CD4-positive, alpha-beta memory T cell (primary cell): Measurements from ENCODE around the gene SUGCT. TPM values are rescaled to one million over a fixed set of nuclear protein-coding genes. Genes with fewer than 3 reads are reported as not detected.

ENCODE experiments used
- CTCF ChIA-PET: fragments of 350-600 bp; sonication (Branson Sonifier 250); formaldehyde crosslinking; loops from one replicate; lab custom pipeline; 2021; ENCODE audit warnings: inconsistent platforms; ENCODE audit not compliant: partially characterized antibody; lab: Charles Lee
- POLR2A ChIA-PET: fragments of 350-600 bp; sonication (Branson Sonifier 250); formaldehyde crosslinking; loops from one replicate; lab custom pipeline; 2021; ENCODE audit not compliant: partially characterized antibody; lab: Charles Lee
- DNase-seq, 5 donors: peaks; one replicate each; pipeline versions ENCODE4 v3.0.0 to v3.0.0-alpha.2; 2020 to 2022; ENCODE audit warnings: mixed read lengths in 1 of 5
- H3K27ac ChIP-seq: one replicate; pipeline ENCODE4 v1.7.0; 2013; ENCODE audit warnings: low read depth, low read length
- H3K27me3 ChIP-seq: 2 replicates; pipeline ENCODE4 v1.7.0; 2013; ENCODE audit warnings: mild to moderate bottlenecking, low read length, moderate library complexity; ENCODE audit not compliant: insufficient read depth
- H3K36me3 ChIP-seq: 2 replicates; pipeline ENCODE4 v1.7.0; 2013; ENCODE audit warnings: mild to moderate bottlenecking, low read length, moderate library complexity; ENCODE audit not compliant: insufficient read depth
- H3K4me1 ChIP-seq: 2 replicates; pipeline ENCODE4 v1.7.0; 2013; ENCODE audit warnings: mild to moderate bottlenecking, low read length, moderate library complexity; ENCODE audit not compliant: insufficient read depth
- H3K4me3 ChIP-seq, 2 donors: one replicate each; pipeline ENCODE4 v1.7.0; 2013; ENCODE audit warnings: low read length in 2 of 2, mild to moderate bottlenecking in 1 of 2
- H3K9me3 ChIP-seq, 2 donors: one replicate each; pipeline ENCODE4 v1.7.0; 2013; ENCODE audit warnings: low read length in 2 of 2, control low read depth in 1 of 2; ENCODE audit not compliant: control insufficient read depth in 1 of 2
- H3K27ac Mint-ChIP-seq, 7 donors: one replicate each; pipeline ENCODE4 v1.8.0; 2020 to 2021; ENCODE audit warnings: mixed read lengths in 7 of 7, mild to moderate bottlenecking in 6 of 7, inconsistent platforms in 3 of 7, moderate library complexity in 3 of 7
- H3K27me3 Mint-ChIP-seq, 2 donors: one replicate each; pipeline ENCODE4 v1.8.0; 2020 to 2021; ENCODE audit warnings: mixed read lengths in 2 of 2
- H3K36me3 Mint-ChIP-seq, 2 donors: one replicate each; pipeline ENCODE4 v1.8.0; 2020 to 2021; ENCODE audit warnings: mixed read lengths in 2 of 2, inconsistent platforms in 1 of 2, mild to moderate bottlenecking in 1 of 2
- H3K4me1 Mint-ChIP-seq, 4 donors: one replicate each; pipeline ENCODE4 v1.8.0; 2020 to 2021; ENCODE audit warnings: mixed read lengths in 4 of 4, mild to moderate bottlenecking in 1 of 4
- H3K4me3 Mint-ChIP-seq, 8 donors: one replicate each; pipeline ENCODE4 v1.8.0; 2020 to 2021; ENCODE audit warnings: mixed read lengths in 8 of 8, mild to moderate bottlenecking in 7 of 8, moderate library complexity in 6 of 8, inconsistent platforms in 3 of 8
- H3K9me3 Mint-ChIP-seq, 8 donors: one replicate each; pipeline ENCODE4 v1.8.0; 2020 to 2021; ENCODE audit warnings: mixed read lengths in 8 of 8, mild to moderate bottlenecking in 5 of 8, inconsistent platforms in 3 of 8, moderate library complexity in 1 of 8
- intact Hi-C: fragments of 100-400 bp; cut with micrococcal nuclease; formaldehyde crosslinking; loops from one replicate; pipeline ENCODE4 v1.15.1; 2023
- polyA plus RNA-seq, 2 donors: library from polyadenylated mRNA; unstranded; fragments of 300-500 nt; fragmentation: Illumina TruSeq; gene quantifications; one replicate each; pipeline ENCODE4 v1.2.3, GENCODE V29; 2021
- total RNA-seq, 2 experiments: library from RNA; stranded (reverse); gene quantifications; one replicate each; pipeline ENCODE4 v1.2.3, GENCODE V29; 2021

Gene SUGCT
- total and polyA plus RNA-seq, 4 experiments from 2014 or later, result 0.41 to 4.4 (median 1.2) TPM

DNA sequence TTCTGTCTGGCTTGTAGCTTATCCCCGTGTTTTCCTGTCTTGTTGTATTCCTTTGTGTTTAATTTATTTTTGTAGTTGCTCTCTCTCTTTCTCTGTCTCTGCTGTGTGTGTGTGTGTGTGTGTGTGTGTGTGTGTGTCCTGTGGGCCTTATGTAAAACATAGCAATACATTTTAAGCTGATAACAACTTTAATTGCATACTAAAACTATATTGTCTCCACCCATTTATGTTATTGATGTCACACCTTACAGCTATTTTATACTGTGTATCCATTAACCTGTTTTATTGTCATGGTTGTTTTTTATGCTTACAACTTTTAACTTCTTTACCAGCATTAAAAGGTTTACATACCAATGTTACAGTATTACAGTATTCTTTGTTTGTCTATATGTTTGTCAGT lies 293.6 kb downstream of the SUGCT start:
- H3K27ac Mint-ChIP-seq, result no peak overlapping the region
- Histone ChIP-seq H3K9me3 (no peaks in the 10 kb centered on the region), H3K27me3 (no peaks in the 10 kb centered on the region), H3K4me3 (no peak overlapping the region), H3K27ac (no peak overlapping the region), H3K4me1 (no peaks in the 10 kb centered on the region), H3K36me3 (no peaks in the 10 kb centered on the region)
- H3K4me1 Mint-ChIP-seq, result no peaks in the 10 kb centered on the region
- DNase-seq, result no peak
- no peaks in the 10 kb centered on the region for H3K27me3 Mint-ChIP-seq
- intact Hi-C loops, result no loop called here
- POLR2A ChIA-PET, result no interaction called here
- no peaks in the 10 kb centered on the region for H3K36me3 Mint-ChIP-seq
- CTCF ChIA-PET, result no interaction called here
- H3K4me3 Mint-ChIP-seq, result no peak overlapping the region
- peaks cover 2 to 19% (median 10%) of the 10 kb centered on the region in 8 donors for H3K9me3 Mint-ChIP-seq

DNA sequence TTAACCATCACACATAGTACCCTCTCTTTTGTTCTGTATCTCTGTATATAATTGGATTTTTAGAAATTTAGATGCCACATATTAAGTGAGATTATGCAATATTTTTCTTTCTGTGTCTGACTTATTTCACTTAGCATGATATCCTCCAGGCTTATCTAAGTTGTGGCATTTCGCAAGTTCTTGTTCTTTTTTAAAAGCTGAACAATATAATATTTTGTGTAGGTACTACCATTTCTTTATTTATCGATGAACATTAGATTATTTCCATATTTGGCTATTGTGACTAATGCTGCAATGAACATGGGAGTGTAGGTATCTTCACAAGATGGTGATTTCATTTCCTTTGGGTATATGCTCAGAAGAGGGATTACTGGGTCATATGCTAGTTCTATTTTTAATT lies 295.0 kb downstream of the SUGCT start:
- Histone ChIP-seq H3K4me1 (no peaks in the 10 kb centered on the region), H3K27me3 (no peaks in the 10 kb centered on the region), H3K27ac (no peak overlapping the region), H3K9me3 (no peaks in the 10 kb centered on the region), H3K36me3 (no peaks in the 10 kb centered on the region), H3K4me3 (no peak overlapping the region)
- Mint-ChIP-seq H3K36me3 (no peaks in the 10 kb centered on the region), H3K27me3 (no peaks in the 10 kb centered on the region), H3K27ac (no peak overlapping the region), H3K9me3 (peaks cover 0 to 19% (median 15%) of the 10 kb centered on the region in 8 donors), H3K4me1 (no peaks in the 10 kb centered on the region), H3K4me3 (no peak overlapping the region)
- ChIA-PET CTCF (no interaction called here), POLR2A (no interaction called here)
- no peak for DNase-seq
- intact Hi-C loops, result no loop called here

DNA sequence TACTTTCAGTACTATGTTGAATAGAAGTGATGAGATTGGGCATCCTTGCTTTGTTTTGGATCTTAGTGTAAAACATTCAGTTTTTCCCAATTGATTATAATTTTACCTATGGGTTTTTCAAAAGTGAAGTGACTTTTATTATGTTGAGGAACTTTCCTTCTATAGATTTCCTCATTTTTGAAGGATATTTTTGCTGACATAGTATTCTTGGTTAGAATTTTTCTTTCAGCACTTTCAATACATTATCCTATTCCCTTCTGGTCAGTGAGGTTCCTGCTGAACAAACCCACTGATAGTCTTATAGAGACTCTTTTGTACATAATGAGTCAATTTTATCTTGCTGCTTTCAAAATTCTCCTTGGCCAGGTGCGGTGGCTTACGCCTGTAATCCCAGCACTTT lies 297.2 kb downstream of the SUGCT start:
- Histone ChIP-seq H3K27me3 (no peaks in the 10 kb centered on the region), H3K9me3 (no peaks in the 10 kb centered on the region), H3K27ac (no peak overlapping the region), H3K4me3 (no peak overlapping the region), H3K36me3 (no peaks in the 10 kb centered on the region), H3K4me1 (no peaks in the 10 kb centered on the region)
- POLR2A ChIA-PET, result no interaction called here
- CTCF ChIA-PET, result no interaction called here
- no peaks in the 10 kb centered on the region for H3K36me3 Mint-ChIP-seq
- no peak for DNase-seq
- H3K9me3 Mint-ChIP-seq, result peaks cover 0 to 25% (median 18%) of the 10 kb centered on the region in 8 donors
- H3K4me3 Mint-ChIP-seq, result no peak overlapping the region
- no peak overlapping the region for H3K27ac Mint-ChIP-seq
- H3K27me3 Mint-ChIP-seq, result no peaks in the 10 kb centered on the region
- H3K4me1 Mint-ChIP-seq, result no peaks in the 10 kb centered on the region
- intact Hi-C loops, result no loop called here

DNA sequence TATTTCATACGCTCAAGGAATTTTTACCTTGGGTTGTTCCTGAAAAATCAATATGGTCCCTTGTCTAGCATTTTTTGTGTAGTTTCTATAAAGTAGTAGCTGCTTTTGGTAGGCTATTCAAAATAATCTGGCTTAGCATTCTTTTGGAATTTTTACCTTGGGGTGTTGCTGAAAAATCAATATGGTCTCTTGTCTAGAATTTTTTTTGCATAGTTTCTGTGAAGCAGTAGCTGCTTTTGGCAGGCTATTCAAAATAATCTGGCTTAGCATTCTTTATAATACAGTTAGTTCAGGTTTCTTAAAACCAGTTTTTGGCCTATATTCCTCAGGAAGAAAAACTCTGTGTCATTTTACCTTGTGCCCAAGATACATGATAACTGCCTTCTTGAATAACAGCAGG lies 301.9 kb downstream of the SUGCT start:
- H3K4me1 Mint-ChIP-seq, result no peaks in the 10 kb centered on the region
- H3K4me1 ChIP-seq, result no peaks in the 10 kb centered on the region
- H3K9me3 ChIP-seq, result peaks cover 0 to 5% of the 10 kb centered on the region in 2 donors
- intact Hi-C loops, result no loop called here
- no peak overlapping the region for H3K4me3 ChIP-seq
- H3K27ac Mint-ChIP-seq, result no peak overlapping the region
- H3K36me3 ChIP-seq, result no peaks in the 10 kb centered on the region
- H3K27me3 ChIP-seq, result no peaks in the 10 kb centered on the region
- no peak overlapping the region for H3K27ac ChIP-seq
- no peaks in the 10 kb centered on the region for H3K27me3 Mint-ChIP-seq
- CTCF ChIA-PET, result no interaction called here
- H3K36me3 Mint-ChIP-seq, result no peaks in the 10 kb centered on the region
- POLR2A ChIA-PET, result no interaction called here
- peaks cover 3 to 43% (median 25%) of the 10 kb centered on the region in 8 donors for H3K9me3 Mint-ChIP-seq
- no peak for DNase-seq
- no peak overlapping the region for H3K4me3 Mint-ChIP-seq

DNA sequence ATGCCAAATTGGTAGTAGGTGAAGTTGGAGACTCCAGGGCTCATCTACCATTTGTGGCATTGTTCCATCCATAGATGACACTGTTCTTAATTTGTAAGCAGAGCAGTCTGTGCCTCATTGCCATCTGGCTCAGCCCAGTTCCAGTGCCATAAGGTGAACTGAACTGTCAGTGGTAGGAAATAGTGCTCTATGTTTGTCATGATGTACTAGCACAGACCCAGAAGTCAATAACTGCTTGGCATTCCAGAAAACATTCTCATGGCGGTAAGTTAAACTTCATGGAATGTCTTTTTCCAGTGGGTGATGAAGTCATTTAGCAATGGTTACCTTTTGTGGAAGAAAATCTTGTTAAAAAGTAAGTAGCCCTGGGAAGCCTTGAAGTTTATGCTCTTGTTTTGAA lies 302.7 kb downstream of the SUGCT start:
- Mint-ChIP-seq H3K4me3 (no peak overlapping the region), H3K4me1 (no peaks in the 10 kb centered on the region), H3K9me3 (peaks cover 3 to 42% (median 26%) of the 10 kb centered on the region in 8 donors), H3K36me3 (no peaks in the 10 kb centered on the region), H3K27ac (no peak overlapping the region), H3K27me3 (no peaks in the 10 kb centered on the region)
- H3K27me3 ChIP-seq, result no peaks in the 10 kb centered on the region
- no peaks in the 10 kb centered on the region for H3K36me3 ChIP-seq
- POLR2A ChIA-PET, result no interaction called here
- intact Hi-C loops, result no loop called here
- H3K4me3 ChIP-seq, result no peak overlapping the region
- no peak overlapping the region for H3K27ac ChIP-seq
- H3K4me1 ChIP-seq, result no peaks in the 10 kb centered on the region
- DNase-seq, result no peak
- CTCF ChIA-PET, result no interaction called here
- H3K9me3 ChIP-seq, result peaks cover 0 to 11% of the 10 kb centered on the region in 2 donors

DNA sequence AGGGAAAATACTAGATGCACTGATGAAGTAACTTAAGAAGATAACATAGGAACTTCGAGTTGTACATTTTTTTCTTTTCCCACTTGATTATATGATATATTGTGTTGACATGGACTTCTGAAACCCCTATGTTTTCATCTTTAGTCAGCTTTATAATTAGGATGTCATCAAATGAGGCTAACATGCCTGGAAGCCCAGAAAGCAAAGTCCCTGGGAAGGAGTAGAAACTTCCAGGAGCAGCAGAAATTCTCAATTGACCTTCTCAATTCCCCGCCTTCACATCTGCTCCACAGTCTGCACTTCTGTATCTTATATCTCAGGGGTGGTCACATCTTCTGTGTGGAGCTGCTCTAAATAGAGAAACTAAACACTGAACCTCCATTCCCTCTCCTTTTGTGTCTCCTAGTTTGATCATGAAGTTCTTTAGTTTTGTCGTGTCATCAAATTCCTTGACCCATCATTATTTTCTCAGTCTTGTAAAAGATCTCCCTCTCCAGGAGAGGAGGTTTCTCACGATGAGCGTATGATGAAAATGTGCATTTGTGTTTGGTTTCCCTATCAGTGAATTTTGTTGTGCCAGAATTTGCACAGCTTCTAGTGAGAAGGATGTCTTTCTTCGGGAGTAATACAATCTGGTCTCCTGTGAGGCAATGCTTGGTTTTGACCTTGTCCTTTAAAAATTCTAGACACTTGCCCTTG lies 303.3 kb downstream of the SUGCT start:
- no peak overlapping the region for H3K27ac Mint-ChIP-seq

GRCh38 chr7:40439686-40440085 lies 304.9 kb downstream of the SUGCT start:
- H3K27me3 Mint-ChIP-seq, result no peaks in the 10 kb centered on the region
- peaks cover 3 to 41% (median 26%) of the 10 kb centered on the region in 8 donors for H3K9me3 Mint-ChIP-seq
- H3K4me1 ChIP-seq, result no peaks in the 10 kb centered on the region
- ChIA-PET POLR2A (no interaction called here), CTCF (no interaction called here)
- H3K4me3 Mint-ChIP-seq, result no peak overlapping the region
- H3K36me3 Mint-ChIP-seq, result no peaks in the 10 kb centered on the region
- no peak overlapping the region for H3K4me3 ChIP-seq
- no peaks in the 10 kb centered on the region for H3K4me1 Mint-ChIP-seq
- no peaks in the 10 kb centered on the region for H3K27me3 ChIP-seq
- H3K27ac ChIP-seq, result no peak overlapping the region
- no peak overlapping the region for H3K27ac Mint-ChIP-seq
- intact Hi-C loops, result no loop called here
- H3K36me3 ChIP-seq, result no peaks in the 10 kb centered on the region
- no peak for DNase-seq
- peaks cover 0 to 11% of the 10 kb centered on the region in 2 donors for H3K9me3 ChIP-seq

More for the DNA sequence above, 303.3 kb downstream of the SUGCT start:
- no peak overlapping the region for H3K27ac ChIP-seq
- Mint-ChIP-seq H3K4me3 (no peak overlapping the region), H3K9me3 (peaks cover 3 to 37% (median 24%) of the 10 kb centered on the region in 8 donors), H3K4me1 (no peaks in the 10 kb centered on the region), H3K27me3 (no peaks in the 10 kb centered on the region), H3K36me3 (no peaks in the 10 kb centered on the region)
- ChIA-PET CTCF (no interaction called here), POLR2A (no interaction called here)
- no peak for DNase-seq
- H3K4me1 ChIP-seq, result no peaks in the 10 kb centered on the region
- H3K36me3 ChIP-seq, result no peaks in the 10 kb centered on the region
- no peaks in the 10 kb centered on the region for H3K27me3 ChIP-seq
- peaks cover 0 to 11% of the 10 kb centered on the region in 2 donors for H3K9me3 ChIP-seq
- intact Hi-C loops, result no loop called here
- no peak overlapping the region for H3K4me3 ChIP-seq
